ENCODE results near the gene FPGS.

FPGS gene

DNA sequence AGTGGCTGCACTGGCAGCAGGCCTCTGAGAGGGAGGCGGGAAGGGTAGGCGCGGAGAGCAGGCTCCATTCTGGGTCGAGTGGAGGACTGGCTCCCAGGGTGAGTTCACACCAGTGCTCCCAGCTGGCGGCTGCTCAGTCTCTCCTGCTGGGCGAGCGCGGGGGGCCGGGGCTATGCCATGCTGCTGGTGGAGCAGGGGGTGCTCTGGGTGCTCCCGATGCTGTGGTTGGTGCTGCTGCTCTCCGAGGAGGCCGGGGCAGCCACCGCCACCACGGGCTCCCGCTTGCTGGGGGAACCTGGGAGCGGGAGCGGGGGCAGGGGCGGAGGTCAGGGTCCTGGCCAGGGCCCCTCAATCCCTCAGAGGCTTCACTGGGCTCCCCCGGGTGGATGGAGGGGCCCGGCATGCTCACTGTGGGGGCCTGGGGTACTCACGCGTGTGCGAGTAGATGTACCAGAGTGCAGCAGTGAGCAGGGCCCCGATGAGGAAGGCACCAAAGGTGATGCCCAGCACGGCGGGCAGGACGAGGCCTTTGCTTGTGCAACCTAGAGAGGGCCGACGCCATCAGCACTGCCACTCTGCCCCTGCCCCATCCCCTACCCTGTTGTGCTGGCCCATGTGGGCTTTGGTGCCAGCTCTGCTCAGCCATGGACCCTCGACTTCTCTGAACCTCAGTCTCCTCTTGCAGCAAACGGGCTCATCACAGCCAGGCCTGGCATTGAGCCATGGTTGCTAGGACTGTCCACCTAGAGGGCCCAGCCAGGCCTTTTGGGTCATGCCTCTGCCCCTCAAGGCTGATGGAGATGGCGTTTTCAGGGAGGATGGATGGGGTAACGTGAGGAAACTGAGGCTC, 13.1 kb downstream of the FPGS start:
- no peak for FAIRE-seq
- TF ChIP-seq, protein P1, sequence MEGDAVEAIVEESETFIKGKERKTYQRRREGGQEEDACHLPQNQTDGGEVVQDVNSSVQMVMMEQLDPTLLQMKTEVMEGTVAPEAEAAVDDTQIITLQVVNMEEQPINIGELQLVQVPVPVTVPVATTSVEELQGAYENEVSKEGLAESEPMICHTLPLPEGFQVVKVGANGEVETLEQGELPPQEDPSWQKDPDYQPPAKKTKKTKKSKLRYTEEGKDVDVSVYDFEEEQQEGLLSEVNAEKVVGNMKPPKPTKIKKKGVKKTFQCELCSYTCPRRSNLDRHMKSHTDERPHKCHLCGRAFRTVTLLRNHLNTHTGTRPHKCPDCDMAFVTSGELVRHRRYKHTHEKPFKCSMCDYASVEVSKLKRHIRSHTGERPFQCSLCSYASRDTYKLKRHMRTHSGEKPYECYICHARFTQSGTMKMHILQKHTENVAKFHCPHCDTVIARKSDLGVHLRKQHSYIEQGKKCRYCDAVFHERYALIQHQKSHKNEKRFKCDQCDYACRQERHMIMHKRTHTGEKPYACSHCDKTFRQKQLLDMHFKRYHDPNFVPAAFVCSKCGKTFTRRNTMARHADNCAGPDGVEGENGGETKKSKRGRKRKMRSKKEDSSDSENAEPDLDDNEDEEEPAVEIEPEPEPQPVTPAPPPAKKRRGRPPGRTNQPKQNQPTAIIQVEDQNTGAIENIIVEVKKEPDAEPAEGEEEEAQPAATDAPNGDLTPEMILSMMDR (IDR thresholded peaks at IDR 0.05; ENCODE audit: insufficient read depth, missing control alignments) = no peak
- no peak for DNase-seq (ENCODE audit: insufficient read length, low spot score)

DNA sequence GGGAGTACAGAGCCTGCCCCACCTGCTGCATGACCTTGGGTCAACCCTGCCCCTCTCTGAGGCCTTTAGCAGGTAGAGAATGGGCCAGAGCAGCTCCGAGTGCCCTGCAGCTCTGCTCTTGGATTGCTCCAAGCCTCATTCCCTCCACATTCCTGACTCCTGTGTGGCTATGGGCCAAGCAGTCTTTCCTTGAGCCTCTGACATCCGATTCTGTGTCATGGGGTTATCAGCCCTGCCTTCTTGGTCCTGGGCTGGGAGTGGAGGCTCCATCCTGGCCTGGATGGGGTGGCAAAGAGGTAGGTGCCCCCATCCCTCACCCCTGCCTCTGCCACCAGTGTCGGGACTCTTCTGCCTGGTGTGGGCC, 13.7 kb downstream of the FPGS start:
- TF ChIP-seq, protein P1 (IDR thresholded peaks at IDR 0.05; ENCODE audit: insufficient read depth, missing control alignments) = no peak

GRCh38 chr9:127816728-127817127, 14.0 kb downstream of the FPGS start:
- TF ChIP-seq, protein P1 (IDR thresholded peaks at IDR 0.05; ENCODE audit: insufficient read depth, missing control alignments) = no peak
- no peak for FAIRE-seq
- no peak for DNase-seq (ENCODE audit: insufficient read length, low spot score)

More for the DNA sequence above, 13.7 kb downstream of the FPGS start:
- no peak for FAIRE-seq
- DNase-seq (ENCODE audit: insufficient read length, low spot score) = no peak

DNA sequence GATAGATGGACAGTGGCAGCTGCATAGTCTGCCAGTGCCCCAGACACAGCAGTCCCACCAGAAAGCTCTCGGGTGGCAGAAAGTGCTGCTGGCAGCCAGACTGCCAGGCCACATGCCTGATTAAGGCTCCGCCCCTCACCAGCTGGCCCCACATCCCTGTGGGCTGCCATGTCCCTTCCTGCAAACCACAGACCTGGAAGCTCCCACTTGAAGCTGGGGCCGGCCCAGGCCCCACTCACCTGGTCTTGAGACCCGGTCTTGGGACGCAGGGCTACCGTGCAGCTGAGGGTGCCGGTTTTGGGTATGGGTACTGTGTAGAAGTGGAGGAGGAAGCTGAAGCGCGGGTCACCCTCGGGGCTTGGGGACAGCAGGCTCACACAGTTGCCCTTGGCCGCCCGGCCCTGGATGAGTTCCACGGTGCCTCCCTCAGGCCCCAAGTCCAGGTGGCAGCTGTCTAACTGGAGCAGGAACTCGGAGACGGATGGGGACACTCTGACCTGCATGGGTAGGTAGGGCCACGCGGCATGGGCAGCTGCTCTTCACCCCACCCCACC, 15.3 kb downstream of the FPGS start:
- FAIRE-seq (no peak), DNase-seq (ENCODE audit: insufficient read length, low spot score) (no peak)
- TF ChIP-seq, protein P1 (IDR thresholded peaks at IDR 0.05; ENCODE audit: insufficient read depth, missing control alignments) = no peak

- TF ChIP-seq, protein P1 (IDR thresholded peaks at IDR 0.05; ENCODE audit: insufficient read depth, missing control alignments) = no peak
- no peak for FAIRE-seq
- no peak for DNase-seq (ENCODE audit: insufficient read length, low spot score)
Observed at GRCh38 chr9:127818574-127818973, 15.9 kb downstream of the FPGS start.

- TF ChIP-seq, protein P1 (IDR thresholded peaks at IDR 0.05; ENCODE audit: insufficient read depth, missing control alignments) = no peak
- DNase-seq (ENCODE audit: insufficient read length, low spot score) = no peak
Observed at GRCh38 chr9:127822108-127822507, 19.4 kb downstream of the FPGS start.

More at GRCh38 chr9:127822108-127822507, 19.4 kb downstream of the FPGS start:
- FAIRE-seq = no peak

Measured in D721Med (cell line).